PC-9 (cell line): Measurements from ENCODE around the gene SLC30A10. TPM values are rescaled to one million over a fixed set of nuclear protein-coding genes. Genes with fewer than 3 reads are reported as not detected.

Experiments
- BruUV-seq: library from RNA; stranded (reverse); fragments of 400-500 nt; replicated peaks from 2 replicates; lab custom pipeline; 2021; lab: Mats Ljungman, UMichigan
- CTCF ChIA-PET: fragments of 300-600 bp; sonication (Branson Sonifier 250); formaldehyde crosslinking; loops from one replicate; lab custom pipeline; 2022; ENCODE audit warnings: antibody characterized with exemption; lab: Charles Lee
- POLR2A ChIA-PET: fragments of 300-600 bp; sonication (Branson Sonifier 250); formaldehyde crosslinking; loops from one replicate; lab custom pipeline; 2022; ENCODE audit warnings: antibody characterized with exemption; ENCODE audit not compliant: unreplicated experiment; lab: Charles Lee
- DNase-seq, 2 experiments: peaks; one replicate each; pipeline versions ENCODE4 v3.0.0 to v3.0.0-alpha.2; 2015 to 2022; ENCODE audit warnings: mixed read lengths in 1 of 2
- H2AFZ ChIP-seq: fragments of 200-600 bp; sonication (generic); 2 replicates; pipeline ENCODE4 v1.8.1; 2017; ENCODE audit warnings: antibody characterized with exemption
- H3F3A ChIP-seq: fragments of 200-600 bp; sonication (generic); 2 replicates; pipeline ENCODE4 v1.8.1; 2017; ENCODE audit warnings: antibody characterized with exemption, mild to moderate bottlenecking, low read depth; ENCODE audit not compliant: insufficient read depth
- H3K27ac ChIP-seq: fragments of 200-600 bp; sonication (generic); 2 replicates; pipeline ENCODE4 v1.6.1; 2016; ENCODE audit warnings: mixed run types
- H3K27me3 ChIP-seq: fragments of 200-600 bp; sonication (generic); 2 replicates; pipeline ENCODE4 v1.6.1; 2016; ENCODE audit warnings: low read depth, mixed run types; ENCODE audit not compliant: insufficient read depth
- H3K36me3 ChIP-seq: fragments of 200-600 bp; sonication (generic); 2 replicates; pipeline ENCODE4 v1.6.1; 2016; ENCODE audit warnings: low read depth, mixed run types
- H3K4me1 ChIP-seq: fragments of 200-600 bp; sonication (generic); replicated peaks from 2 replicates; pipeline ENCODE4 v1.6.1; 2016; ENCODE audit warnings: mixed run types; ENCODE audit not compliant: insufficient read depth
- H3K4me2 ChIP-seq: fragments of 200-600 bp; sonication (generic); 2 replicates; pipeline ENCODE4 v1.6.1; 2017; ENCODE audit warnings: mixed run types
- H3K4me3 ChIP-seq: fragments of 200-600 bp; sonication (generic); 2 replicates; pipeline ENCODE4 v1.6.1; 2016; ENCODE audit warnings: mixed run types
- H3K79me2 ChIP-seq: fragments of 200-600 bp; sonication (generic); 2 replicates; pipeline ENCODE4 v1.6.1; 2017; ENCODE audit warnings: low read depth, mixed run types
- H3K9me2 ChIP-seq: fragments of 200-600 bp; sonication (generic); 2 replicates; pipeline ENCODE4 v1.8.1; 2017; ENCODE audit warnings: mild to moderate bottlenecking; ENCODE audit not compliant: insufficient read depth
- H3K9me3 ChIP-seq: fragments of 200-600 bp; sonication (generic); 2 replicates; pipeline ENCODE4 v1.8.1; 2016; ENCODE audit warnings: low read depth; ENCODE audit not compliant: insufficient read depth
- H4K20me1 ChIP-seq: fragments of 200-600 bp; sonication (generic); 2 replicates; pipeline ENCODE4 v1.8.1; 2017; ENCODE audit not compliant: insufficient read depth
- EZH2 ChIP-seq: fragments of 200-600 bp; sonication (generic); IDR thresholded peaks from 2 replicates; pipeline ENCODE4 v1.8.0; 2017; ENCODE audit warnings: antibody characterized with exemption, low read depth
- intact Hi-C: fragments of 100-400 bp; cut with micrococcal nuclease; formaldehyde crosslinking; loops from one replicate; pipeline ENCODE4 v1.10.0; 2022; ENCODE audit not compliant: unreplicated experiment
- total RNA-seq: library from RNA; stranded (reverse); gene quantifications from 2 replicates; pipeline ENCODE4 v1.2.3, GENCODE V29; 2021
- TF ChIP-seq, protein P1 (sequence below): fragments of 200-600 bp; sonication (generic); conservative IDR thresholded peaks from 2 replicates; pipeline ENCODE4 v1.6.1; 2017; ENCODE audit warnings: mixed run types, antibody characterized with exemption, mild to moderate bottlenecking, moderate library complexity

Gene SLC30A10
- total RNA-seq, 1 experiment from 2014 or later = not detected

DNA sequence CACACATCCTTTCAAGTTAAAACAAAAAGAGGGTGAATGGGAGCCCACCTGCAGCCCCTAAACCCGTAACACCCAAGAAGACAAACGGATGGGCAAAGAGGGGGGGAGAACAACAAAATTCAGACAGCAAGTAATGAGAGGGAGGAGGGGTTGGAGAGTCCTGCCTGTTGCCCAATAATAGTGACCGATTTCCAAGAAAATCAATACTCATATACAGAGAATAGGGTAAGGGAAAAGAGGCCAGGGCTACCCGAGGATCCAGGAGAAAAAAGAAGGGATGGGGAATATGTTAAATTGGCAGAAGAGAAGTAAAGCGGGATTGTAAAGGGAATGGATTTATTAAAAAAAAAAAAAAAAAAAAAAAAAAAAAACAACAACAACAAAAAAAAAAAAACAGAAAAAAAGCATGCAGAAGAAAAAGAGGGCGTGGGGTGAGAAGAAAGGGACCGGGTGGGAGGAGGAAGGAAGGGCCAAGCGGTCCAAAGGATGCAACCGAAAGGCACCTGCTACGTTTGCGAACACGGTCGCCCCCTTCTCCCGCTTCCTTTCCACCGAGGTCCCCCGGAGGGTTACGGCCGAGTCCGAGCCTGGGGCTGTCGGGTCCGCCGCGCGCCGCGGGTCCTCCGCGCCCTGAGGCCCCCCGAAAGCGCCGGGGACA is 930 bp downstream of the SLC30A10 start:
- TF ChIP-seq EZH2 = no peak
- TF ChIP-seq, protein P1, sequence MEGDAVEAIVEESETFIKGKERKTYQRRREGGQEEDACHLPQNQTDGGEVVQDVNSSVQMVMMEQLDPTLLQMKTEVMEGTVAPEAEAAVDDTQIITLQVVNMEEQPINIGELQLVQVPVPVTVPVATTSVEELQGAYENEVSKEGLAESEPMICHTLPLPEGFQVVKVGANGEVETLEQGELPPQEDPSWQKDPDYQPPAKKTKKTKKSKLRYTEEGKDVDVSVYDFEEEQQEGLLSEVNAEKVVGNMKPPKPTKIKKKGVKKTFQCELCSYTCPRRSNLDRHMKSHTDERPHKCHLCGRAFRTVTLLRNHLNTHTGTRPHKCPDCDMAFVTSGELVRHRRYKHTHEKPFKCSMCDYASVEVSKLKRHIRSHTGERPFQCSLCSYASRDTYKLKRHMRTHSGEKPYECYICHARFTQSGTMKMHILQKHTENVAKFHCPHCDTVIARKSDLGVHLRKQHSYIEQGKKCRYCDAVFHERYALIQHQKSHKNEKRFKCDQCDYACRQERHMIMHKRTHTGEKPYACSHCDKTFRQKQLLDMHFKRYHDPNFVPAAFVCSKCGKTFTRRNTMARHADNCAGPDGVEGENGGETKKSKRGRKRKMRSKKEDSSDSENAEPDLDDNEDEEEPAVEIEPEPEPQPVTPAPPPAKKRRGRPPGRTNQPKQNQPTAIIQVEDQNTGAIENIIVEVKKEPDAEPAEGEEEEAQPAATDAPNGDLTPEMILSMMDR = no peak
- Histone ChIP-seq H3K36me3 (no peaks in the 10 kb centered on the region), H3K4me1 (no peaks in the 10 kb centered on the region), H3K4me3 (no peak overlapping the region), H3K4me2 (no peak overlapping the region), H3K27ac (no peak overlapping the region), H3F3A (no peaks in the 10 kb centered on the region), H3K27me3 (no peaks in the 10 kb centered on the region), H2AFZ (no peak overlapping the region), H4K20me1 (no peaks in the 10 kb centered on the region), H3K79me2 (no peaks in the 10 kb centered on the region), H3K9me3 (no peaks in the 10 kb centered on the region), H3K9me2 (no peaks in the 10 kb centered on the region)
- ChIA-PET POLR2A (interaction anchor here (0.6 kb wide), 1 partner anchor 89 kb away, joined by 3 read pairs; no protein-coding TSS in a partner anchor), CTCF (no interaction called here)
- DNase-seq = no peak
- BruUV-seq = no TSS peak
- intact Hi-C loops = no loop called here

- no peak overlapping the region for H3K27ac ChIP-seq
- intact Hi-C loops = no loop called here
- H3K79me2 ChIP-seq = no peaks in the 10 kb centered on the region
- DNase-seq = no peak
- no TSS peak for BruUV-seq
- H3F3A ChIP-seq = no peaks in the 10 kb centered on the region
- ChIA-PET CTCF (no interaction called here), POLR2A (no interaction called here)
- H3K4me1 ChIP-seq = no peaks in the 10 kb centered on the region
- H3K4me2 ChIP-seq = no peak overlapping the region; the same call in 1 of the 2 replicates
- no peaks in the 10 kb centered on the region for H4K20me1 ChIP-seq
- no peak for TF ChIP-seq EZH2
- TF ChIP-seq, protein P1 = no peak
- no peak overlapping the region for H3K4me3 ChIP-seq
- H2AFZ ChIP-seq = no peak overlapping the region
- H3K36me3 ChIP-seq = no peaks in the 10 kb centered on the region
- no peaks in the 10 kb centered on the region for H3K27me3 ChIP-seq
- no peaks in the 10 kb centered on the region for H3K9me2 ChIP-seq
- no peaks in the 10 kb centered on the region for H3K9me3 ChIP-seq
These were observed 1.9 kb downstream of the SLC30A10 start for GRCh38 chr1:219926363-219926998.

- Histone ChIP-seq H3K4me3 (no peak overlapping the region), H3K4me1 (no peaks in the 10 kb centered on the region), H3K27ac (no peak overlapping the region), H3K79me2 (no peaks in the 10 kb centered on the region), H2AFZ (no peak overlapping the region), H4K20me1 (no peaks in the 10 kb centered on the region), H3K36me3 (no peaks in the 10 kb centered on the region), H3K9me3 (0 out of 2 replicates have a peak, but pooled peaks cover under 1% of the 10 kb centered on the region), H3F3A (no peaks in the 10 kb centered on the region), H3K9me2 (no peaks in the 10 kb centered on the region), H3K4me2 (no peak overlapping the region), H3K27me3 (no peaks in the 10 kb centered on the region)
- DNase-seq = no peak
- TF ChIP-seq, protein P1 = no peak
- TF ChIP-seq EZH2 = no peak
- intact Hi-C loops = no loop called here
- CTCF ChIA-PET = no interaction called here
- BruUV-seq = no TSS peak
- POLR2A ChIA-PET = no interaction called here
These were observed 4.0 kb downstream of the SLC30A10 start for GRCh38 chr1:219924342-219924741.
